GOT3 (cell line): ENCODE measurements around the gene ARHGEF9.
A peak's percentile ranks its signal among the peaks of the same experiment; 100 is the strongest.
"Not testable (repeated sequence)": the region's sequence is repeated elsewhere in the genome, so short reads cannot be mapped to it uniquely, and the experiment has no call there.

Experiments used
- DNase-seq: peaks from one replicate; lab custom pipeline; 2025; ENCODE audit warnings: mixed read lengths; lab: John Stamatoyannopoulos, UW

Gene ARHGEF9

GRCh38 chrX:63784902-63785707 is at the start of gene ARHGEF9:
ARHGEF9 (minus strand) TSS chrX:63785214; CDS start chrX:63785145, 69 bp downstream.
- no peak for DNase-seq

- DNase-seq: not testable (repeated sequence)
Observed at GRCh38 chrX:63825446-63825845, 40.4 kb upstream of the ARHGEF9 start.

- no peak for DNase-seq
Observed at GRCh38 chrX:63818156-63818555, 33.1 kb upstream of the ARHGEF9 start.

- no peak for DNase-seq
Observed at GRCh38 chrX:63817696-63818095, 32.7 kb upstream of the ARHGEF9 start.

GRCh38 chrX:63812823-63813222 is 27.8 kb upstream of the ARHGEF9 start:
- no peak for DNase-seq

GRCh38 chrX:63810746-63811145 is 25.7 kb upstream of the ARHGEF9 start:
- no peak for DNase-seq

- no peak for DNase-seq
Observed at GRCh38 chrX:63809173-63809572, 24.2 kb upstream of the ARHGEF9 start.

- DNase-seq: not testable (repeated sequence)
Observed at GRCh38 chrX:63795406-63795805, 10.4 kb upstream of the ARHGEF9 start.

- no peak for DNase-seq
Observed at GRCh38 chrX:63785708-63786040, 660 bp upstream of the ARHGEF9 start.

- DNase-seq: no peak
Observed at GRCh38 chrX:63784346-63784901, 590 bp downstream of the ARHGEF9 start.

GRCh38 chrX:63782515-63782914 is 2.5 kb downstream of the ARHGEF9 start:
- DNase-seq: no peak

GRCh38 chrX:63768760-63769159 is 16.3 kb downstream of the ARHGEF9 start:
- DNase-seq: no peak

GRCh38 chrX:63765712-63766111 is 19.3 kb downstream of the ARHGEF9 start:
- no peak for DNase-seq

GRCh38 chrX:63764946-63765345 is 20.1 kb downstream of the ARHGEF9 start:
- DNase-seq: no peak

GRCh38 chrX:63761639-63762038 is 23.4 kb downstream of the ARHGEF9 start:
- DNase-seq: no peak

GRCh38 chrX:63758011-63758410 is 27.0 kb downstream of the ARHGEF9 start:
- no peak for DNase-seq

GRCh38 chrX:63755892-63756291 is 29.1 kb downstream of the ARHGEF9 start:
- no peak for DNase-seq

- peak; percentile 62 for DNase-seq
Observed at GRCh38 chrX:63754860-63755579, 30.0 kb downstream of the ARHGEF9 start.

GRCh38 chrX:63754136-63754859 is 30.7 kb downstream of the ARHGEF9 start:
- no peak for DNase-seq

GRCh38 chrX:63751481-63751880 is 33.5 kb downstream of the ARHGEF9 start:
- DNase-seq: no peak

- no peak for DNase-seq
Observed at GRCh38 chrX:63750811-63751210, 34.2 kb downstream of the ARHGEF9 start.

- DNase-seq: no peak
Observed at GRCh38 chrX:63747331-63747730, 37.7 kb downstream of the ARHGEF9 start.
